Measurements from ENCODE around the gene CHST1. TPM values are rescaled to one million over a fixed set of nuclear protein-coding genes. Genes with fewer than 3 reads are reported as not detected.

CHST1 gene
- total and polyA plus RNA-seq, 4 experiments from 2014 or later: not detected

- Mint-ChIP-seq H3K4me3 (no peak overlapping the region), H3K27me3 (peaks cover 25 to 43% of the 10 kb centered on the region in 2 donors), H3K27ac (no peak overlapping the region), H3K36me3 (no peaks in the 10 kb centered on the region), H3K4me1 (no peaks in the 10 kb centered on the region), H3K9me3 (peaks cover 0 to 22% (median 13%) of the 10 kb centered on the region in 8 donors)
- POLR2A ChIA-PET (ENCODE audit: partially characterized antibody): no interaction called here
- DNase-seq: no peak
- Histone ChIP-seq H3K27me3 (ENCODE audit: insufficient read depth, low read length) (no peaks in the 10 kb centered on the region), H3K9me3 (ENCODE audit: control insufficient read depth in 1 of 2, low read length in 2 of 2) (no peaks in the 10 kb centered on the region), H3K4me3 (ENCODE audit: low read length in 2 of 2) (no peak overlapping the region), H3K27ac (ENCODE audit: low read depth, low read length) (no peak overlapping the region), H3K36me3 (ENCODE audit: insufficient read depth, low read length) (no peaks in the 10 kb centered on the region), H3K4me1 (ENCODE audit: insufficient read depth, low read length) (no peaks in the 10 kb centered on the region)
- intact Hi-C loops (cut with micrococcal nuclease): no loop called here
- CTCF ChIA-PET (ENCODE audit: partially characterized antibody): interaction anchor here (1.0 kb wide), 1 partner anchor 38 kb away, joined by 3 read pairs; no protein-coding TSS in a partner anchor
These were observed 47.4 kb downstream of the CHST1 start for GRCh38 chr11:45617871-45618601.

DNA sequence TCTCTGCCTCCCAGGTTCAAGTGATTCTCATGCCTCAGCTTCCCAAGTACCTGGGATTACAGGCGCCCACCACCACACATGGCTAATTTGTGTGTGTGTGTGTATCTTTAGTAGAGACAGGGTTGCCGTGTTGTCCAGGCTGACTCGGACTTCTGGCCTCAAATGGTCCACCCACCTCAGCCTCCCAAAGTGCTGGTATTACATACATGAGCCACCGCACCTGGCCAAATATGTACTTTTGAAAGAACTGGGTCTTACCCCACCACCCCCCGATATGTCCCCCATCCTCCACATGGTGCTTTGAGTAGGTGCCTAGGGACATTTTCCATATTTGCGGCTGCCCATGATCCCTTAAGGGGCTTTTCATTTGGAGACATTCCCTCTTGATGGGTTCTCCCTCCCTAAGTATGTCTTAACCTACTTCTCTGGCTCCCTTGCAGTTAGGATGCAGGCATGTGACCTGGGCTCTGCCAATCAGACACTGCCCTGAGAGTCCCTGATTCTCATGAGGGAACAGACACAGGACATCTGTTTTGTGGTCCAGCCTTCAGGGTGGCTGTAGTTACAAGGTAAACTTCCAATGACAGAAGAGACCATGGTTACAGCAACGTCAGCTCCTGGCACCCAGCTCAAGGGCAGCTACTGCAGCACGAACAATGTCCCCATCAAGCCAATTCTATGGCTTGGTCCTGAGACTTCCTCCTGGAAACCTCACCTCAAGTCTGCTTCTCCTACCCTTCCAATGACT is 48.4 kb downstream of the CHST1 start:
- Histone ChIP-seq H3K4me3 (ENCODE audit: low read length in 2 of 2) (no peak overlapping the region), H3K27me3 (ENCODE audit: insufficient read depth, low read length) (no peaks in the 10 kb centered on the region), H3K4me1 (ENCODE audit: insufficient read depth, low read length) (no peaks in the 10 kb centered on the region), H3K27ac (ENCODE audit: low read depth, low read length) (no peak overlapping the region), H3K9me3 (ENCODE audit: control insufficient read depth in 1 of 2, low read length in 2 of 2) (no peaks in the 10 kb centered on the region), H3K36me3 (ENCODE audit: insufficient read depth, low read length) (no peaks in the 10 kb centered on the region)
- no peak for DNase-seq
- Mint-ChIP-seq H3K4me3 (no peak overlapping the region), H3K27ac (no peak overlapping the region), H3K4me1 (no peaks in the 10 kb centered on the region), H3K36me3 (no peaks in the 10 kb centered on the region), H3K27me3 (peaks cover 24 to 39% of the 10 kb centered on the region in 2 donors), H3K9me3 (peaks cover 0 to 22% (median 12%) of the 10 kb centered on the region in 8 donors)
- intact Hi-C loops (cut with micrococcal nuclease): no loop called here
- POLR2A ChIA-PET (ENCODE audit: partially characterized antibody): no interaction called here
- CTCF ChIA-PET (ENCODE audit: partially characterized antibody): no interaction called here

- Histone ChIP-seq H3K36me3 (ENCODE audit: insufficient read depth, low read length) (no peaks in the 10 kb centered on the region), H3K4me1 (ENCODE audit: insufficient read depth, low read length) (no peaks in the 10 kb centered on the region), H3K27me3 (ENCODE audit: insufficient read depth, low read length) (no peaks in the 10 kb centered on the region), H3K27ac (ENCODE audit: low read depth, low read length) (no peak overlapping the region), H3K9me3 (ENCODE audit: control insufficient read depth in 1 of 2, low read length in 2 of 2) (no peaks in the 10 kb centered on the region), H3K4me3 (ENCODE audit: low read length in 2 of 2) (no peak overlapping the region)
- POLR2A ChIA-PET (ENCODE audit: partially characterized antibody): no interaction called here
- H3K9me3 Mint-ChIP-seq: peaks cover 0 to 11% (median 7%) of the 10 kb centered on the region in 8 donors
- H3K27me3 Mint-ChIP-seq: peaks cover 25 to 36% of the 10 kb centered on the region in 2 donors
- no peak overlapping the region for H3K27ac Mint-ChIP-seq
- CTCF ChIA-PET (ENCODE audit: partially characterized antibody): no interaction called here
- no peak for DNase-seq
- intact Hi-C loops (cut with micrococcal nuclease): no loop called here
- H3K36me3 Mint-ChIP-seq: no peaks in the 10 kb centered on the region
- no peaks in the 10 kb centered on the region for H3K4me1 Mint-ChIP-seq
- H3K4me3 Mint-ChIP-seq: no peak overlapping the region
These were observed 50.1 kb downstream of the CHST1 start for GRCh38 chr11:45615182-45615792.

GRCh38 chr11:45614196-45614828 is 51.1 kb downstream of the CHST1 start:
- H3K9me3 Mint-ChIP-seq: peaks cover 0 to 5% (median 1%) of the 10 kb centered on the region in 8 donors
- DNase-seq: no peak
- no peaks in the 10 kb centered on the region for H3K36me3 ChIP-seq (ENCODE audit: insufficient read depth, low read length)
- no peaks in the 10 kb centered on the region for H3K4me1 ChIP-seq (ENCODE audit: insufficient read depth, low read length)
- no peaks in the 10 kb centered on the region for H3K27me3 ChIP-seq (ENCODE audit: insufficient read depth, low read length)
- intact Hi-C loops (cut with micrococcal nuclease): no loop called here
- ChIA-PET POLR2A (ENCODE audit: partially characterized antibody) (no interaction called here), CTCF (ENCODE audit: partially characterized antibody) (no interaction called here)
- H3K4me1 Mint-ChIP-seq: no peaks in the 10 kb centered on the region
- H3K27ac Mint-ChIP-seq: no peak overlapping the region
- no peak overlapping the region for H3K4me3 Mint-ChIP-seq
- H3K27me3 Mint-ChIP-seq: peaks cover 27 to 32% of the 10 kb centered on the region in 2 donors
- H3K27ac ChIP-seq (ENCODE audit: low read depth, low read length): no peak overlapping the region
- no peaks in the 10 kb centered on the region for H3K9me3 ChIP-seq (ENCODE audit: control insufficient read depth in 1 of 2, low read length in 2 of 2)
- no peak overlapping the region for H3K4me3 ChIP-seq (ENCODE audit: low read length in 2 of 2)
- no peaks in the 10 kb centered on the region for H3K36me3 Mint-ChIP-seq

DNA sequence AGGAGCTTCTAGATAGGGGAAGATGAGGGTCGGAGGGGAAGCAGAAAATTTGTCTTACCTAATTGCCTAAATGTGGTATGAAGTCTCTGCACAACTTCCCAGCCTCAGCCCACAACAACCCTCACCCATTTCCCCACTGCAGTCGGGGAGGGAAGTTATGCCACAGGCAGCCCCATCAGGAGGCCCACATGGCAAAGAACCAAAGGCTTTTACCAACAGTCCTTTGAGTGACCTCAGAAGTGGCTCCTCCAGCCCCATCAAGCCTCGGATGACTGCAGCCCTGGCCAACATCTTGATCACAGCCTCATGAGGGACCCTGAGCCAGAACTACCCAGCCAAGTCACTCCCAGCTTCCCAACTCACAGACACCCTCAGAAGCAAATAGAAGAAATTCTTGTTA is 54.8 kb downstream of the CHST1 start:
- Histone ChIP-seq H3K27ac (ENCODE audit: low read depth, low read length) (no peak overlapping the region), H3K4me1 (ENCODE audit: insufficient read depth, low read length) (no peaks in the 10 kb centered on the region), H3K36me3 (ENCODE audit: insufficient read depth, low read length) (no peaks in the 10 kb centered on the region), H3K9me3 (ENCODE audit: control insufficient read depth in 1 of 2, low read length in 2 of 2) (no peaks in the 10 kb centered on the region), H3K4me3 (ENCODE audit: low read length in 2 of 2) (no peak overlapping the region), H3K27me3 (ENCODE audit: insufficient read depth, low read length) (no peaks in the 10 kb centered on the region)
- Mint-ChIP-seq H3K36me3 (no peaks in the 10 kb centered on the region), H3K4me1 (no peaks in the 10 kb centered on the region), H3K9me3 (peaks cover 0 to 5% (median 0%) of the 10 kb centered on the region in 8 donors), H3K27me3 (peaks cover 19 to 24% of the 10 kb centered on the region in 2 donors), H3K4me3 (no peak overlapping the region), H3K27ac (no peak overlapping the region)
- ChIA-PET POLR2A (ENCODE audit: partially characterized antibody) (no interaction called here), CTCF (ENCODE audit: partially characterized antibody) (no interaction called here)
- no peak for DNase-seq
- intact Hi-C loops (cut with micrococcal nuclease): no loop called here

- Histone ChIP-seq H3K4me1 (ENCODE audit: insufficient read depth, low read length) (no peaks in the 10 kb centered on the region), H3K27me3 (ENCODE audit: insufficient read depth, low read length) (no peaks in the 10 kb centered on the region), H3K9me3 (ENCODE audit: control insufficient read depth in 1 of 2, low read length in 2 of 2) (no peaks in the 10 kb centered on the region), H3K4me3 (ENCODE audit: low read length in 2 of 2) (no peak overlapping the region), H3K36me3 (ENCODE audit: insufficient read depth, low read length) (no peaks in the 10 kb centered on the region), H3K27ac (ENCODE audit: low read depth, low read length) (no peak overlapping the region)
- ChIA-PET POLR2A (ENCODE audit: partially characterized antibody) (no interaction called here), CTCF (ENCODE audit: partially characterized antibody) (no interaction called here)
- H3K27me3 Mint-ChIP-seq: peaks cover 22 to 26% of the 10 kb centered on the region in 2 donors
- no peaks in the 10 kb centered on the region for H3K36me3 Mint-ChIP-seq
- intact Hi-C loops (cut with micrococcal nuclease): no loop called here
- peaks cover 0 to 5% (median 0%) of the 10 kb centered on the region in 8 donors for H3K9me3 Mint-ChIP-seq
- no peak overlapping the region for H3K4me3 Mint-ChIP-seq
- no peak overlapping the region for H3K27ac Mint-ChIP-seq
- DNase-seq: no peak
- H3K4me1 Mint-ChIP-seq: peaks cover 0 to 1% (median 0%) of the 10 kb centered on the region in 4 donors
These were observed 55.5 kb downstream of the CHST1 start for GRCh38 chr11:45609902-45610301.

- Mint-ChIP-seq H3K27ac (no peak overlapping the region), H3K4me3 (no peak overlapping the region), H3K4me1 (peaks cover 0 to 1% (median 0%) of the 10 kb centered on the region in 4 donors), H3K9me3 (peaks cover 0 to 5% (median 0%) of the 10 kb centered on the region in 8 donors), H3K36me3 (no peaks in the 10 kb centered on the region), H3K27me3 (peaks cover 19 to 25% of the 10 kb centered on the region in 2 donors)
- POLR2A ChIA-PET (ENCODE audit: partially characterized antibody): no interaction called here
- Histone ChIP-seq H3K4me3 (ENCODE audit: low read length in 2 of 2) (no peak overlapping the region), H3K36me3 (ENCODE audit: insufficient read depth, low read length) (no peaks in the 10 kb centered on the region), H3K4me1 (ENCODE audit: insufficient read depth, low read length) (no peaks in the 10 kb centered on the region), H3K27ac (ENCODE audit: low read depth, low read length) (no peak overlapping the region), H3K27me3 (ENCODE audit: insufficient read depth, low read length) (no peaks in the 10 kb centered on the region), H3K9me3 (ENCODE audit: control insufficient read depth in 1 of 2, low read length in 2 of 2) (no peaks in the 10 kb centered on the region)
- intact Hi-C loops (cut with micrococcal nuclease): no loop called here
- no peak for DNase-seq
- CTCF ChIA-PET (ENCODE audit: partially characterized antibody): no interaction called here
These were observed 56.1 kb downstream of the CHST1 start for GRCh38 chr11:45609337-45609736.

All from CD4-positive, alpha-beta memory T cell (primary cell).